ELF-1 (cell line): ENCODE data around the gene DUSP16.

Experiments used
- DNase-seq: peaks from one replicate; pipeline ENCODE4 v3.0.0-alpha.2; 2016; ENCODE audit warnings: low read depth, low spot score

The DUSP16 gene

GRCh38 chr12:12549426-12549825 lies 13.2 kb downstream of the DUSP16 start:
- no peak for DNase-seq

- DNase-seq: no peak
Measured at GRCh38 chr12:12548713-12549112, 13.9 kb downstream of the DUSP16 start.

- DNase-seq: no peak
Measured at GRCh38 chr12:12546314-12546772, 16.3 kb downstream of the DUSP16 start.

GRCh38 chr12:12543959-12544358 lies 18.7 kb downstream of the DUSP16 start:
- DNase-seq: no peak

- no peak for DNase-seq
Measured at GRCh38 chr12:12542964-12543363, 19.7 kb downstream of the DUSP16 start.

GRCh38 chr12:12542286-12542685 lies 20.4 kb downstream of the DUSP16 start:
- DNase-seq: no peak

- no peak for DNase-seq
Measured at GRCh38 chr12:12541782-12542181, 20.9 kb downstream of the DUSP16 start.

GRCh38 chr12:12540261-12541013 lies 22.2 kb downstream of the DUSP16 start:
- no peak for DNase-seq

GRCh38 chr12:12539028-12539810 lies 23.4 kb downstream of the DUSP16 start:
- DNase-seq: no peak

GRCh38 chr12:12538535-12538934 lies 24.1 kb downstream of the DUSP16 start:
- DNase-seq: no peak

GRCh38 chr12:12537421-12537820 lies 25.2 kb downstream of the DUSP16 start:
- DNase-seq: no peak

- DNase-seq: no peak
Measured at GRCh38 chr12:12534975-12535374, 27.7 kb downstream of the DUSP16 start.

- DNase-seq: peak; percentile 32
Measured at GRCh38 chr12:12534166-12534866, 28.3 kb downstream of the DUSP16 start.

GRCh38 chr12:12533238-12533829 lies 29.3 kb downstream of the DUSP16 start:
- peak; percentile 86 for DNase-seq

- no peak for DNase-seq
Measured at GRCh38 chr12:12531194-12531593, 31.5 kb downstream of the DUSP16 start.

GRCh38 chr12:12529783-12530421 lies 32.8 kb downstream of the DUSP16 start:
- no peak for DNase-seq

- no peak for DNase-seq
Measured at GRCh38 chr12:12528361-12529270, 34.0 kb downstream of the DUSP16 start.

- peak; percentile 6 for DNase-seq
Measured at GRCh38 chr12:12527820-12528296, 34.8 kb downstream of the DUSP16 start.

- no peak for DNase-seq
Measured at GRCh38 chr12:12524128-12524527, 38.5 kb downstream of the DUSP16 start.

GRCh38 chr12:12523229-12523628 lies 39.4 kb downstream of the DUSP16 start:
- DNase-seq: no peak
